SHP77 (cell line): ENCODE results near the gene MRGPRF.

Experiments
- DNase-seq, 2 experiments: peaks; one replicate each; lab custom pipeline; 2025; lab: John Stamatoyannopoulos, UW

MRGPRF gene

GRCh38 chr11:69022260-69022659 lies 9.2 kb upstream of the MRGPRF start:
- no peak for DNase-seq

- DNase-seq, result no peak
Observed at GRCh38 chr11:69018924-69019323, 5.9 kb upstream of the MRGPRF start.

GRCh38 chr11:69017951-69018350 lies 4.9 kb upstream of the MRGPRF start:
- no peak for DNase-seq

- DNase-seq, result no peak
Observed at GRCh38 chr11:69014898-69015549, 2.0 kb upstream of the MRGPRF start.

- DNase-seq, result no peak
Observed at GRCh38 chr11:69014084-69014851, 1.2 kb upstream of the MRGPRF start.

GRCh38 chr11:69012092-69013008 lies 696 bp downstream of the MRGPRF start:
- no peak for DNase-seq

- no peak for DNase-seq
Observed at GRCh38 chr11:69011624-69012091, 1.4 kb downstream of the MRGPRF start.

GRCh38 chr11:69010964-69011623 lies 2.0 kb downstream of the MRGPRF start:
- no peak for DNase-seq

GRCh38 chr11:69010361-69010891 lies 2.6 kb downstream of the MRGPRF start:
- DNase-seq, result no peak

- DNase-seq, result no peak
Observed at GRCh38 chr11:69009441-69010211, 3.4 kb downstream of the MRGPRF start.

GRCh38 chr11:69008737-69009440 lies 4.2 kb downstream of the MRGPRF start:
- no peak for DNase-seq

- no peak for DNase-seq
Observed at GRCh38 chr11:69007975-69008381, 5.1 kb downstream of the MRGPRF start.

- no peak for DNase-seq
Observed at GRCh38 chr11:69006816-69007215, 6.2 kb downstream of the MRGPRF start.

GRCh38 chr11:69005631-69006368 lies 7.2 kb downstream of the MRGPRF start:
- DNase-seq, result no peak

GRCh38 chr11:69005183-69005630 lies 7.8 kb downstream of the MRGPRF start:
- DNase-seq, result no peak

- DNase-seq, result no peak
Observed at GRCh38 chr11:69004411-69005182, 8.4 kb downstream of the MRGPRF start.

- DNase-seq, result no peak
Observed at GRCh38 chr11:69003866-69004367, 9.1 kb downstream of the MRGPRF start.

GRCh38 chr11:69003301-69003865 lies 9.7 kb downstream of the MRGPRF start:
- DNase-seq, result no peak
